A549 (cell line): ENCODE data around the gene AMPD3. TPM values are rescaled to one million over a fixed set of nuclear protein-coding genes. Genes with fewer than 3 reads are reported as not detected.

Experiments
- ATAC-seq, 2 experiments: fragments of 200-7000 bp in 1 of 2; fragments of >200 bp in 1 of 2; cut with Nextera tagmentation in 1 of 2; cut with Tn5 transposase in 1 of 2; 3 replicates each; pipeline versions ENCODE4 v1.8.0 to v1.9.1; 2018 to 2020; ENCODE audit warnings: mild to moderate bottlenecking in 1 of 2, moderate library complexity in 1 of 2
- CTCF ChIA-PET: fragments of 300-600 bp; sonication (Branson Sonifier 250); formaldehyde crosslinking; extraction: SDS; loops from one replicate; lab custom pipeline; 2021; ENCODE audit warnings: antibody characterized with exemption, inconsistent platforms; lab: Yijun Ruan, JAX
- POLR2A ChIA-PET: fragments of 350-600 bp; formaldehyde crosslinking; extraction: SDS; loops from one replicate; lab custom pipeline; 2021; ENCODE audit warnings: antibody characterized with exemption, inconsistent platforms; lab: Yijun Ruan, JAX
- DNase-seq, 2 experiments: peaks; one replicate each; pipeline versions ENCODE4 v3.0.0 to v3.0.0-alpha.2; 2011 to 2016; ENCODE audit warnings: low read depth in 1 of 2, low spot score in 1 of 2
- FAIRE-seq: peaks from 2 replicates; lab custom pipeline; 2011; peaks lifted over from hg19 to GRCh38; lab: Jason Lieb, UNC
- H3K27ac ChIP-seq, 2 experiments: fragments of >200 bp; sonication (Bioruptor Twin); formaldehyde crosslinking; 3 replicates each; pipeline ENCODE4 v1.5.1; 2016 to 2017
- H3K4me1 ChIP-seq: fragments of >200 bp; sonication (Bioruptor Twin); formaldehyde crosslinking; 3 replicates; pipeline ENCODE4 v1.6.1; 2016
- H3K4me2 ChIP-seq: fragments of >200 bp; sonication (Bioruptor Twin); formaldehyde crosslinking; 3 replicates; pipeline ENCODE4 v1.6.1; 2016
- H3K4me3 ChIP-seq: fragments of >200 bp; sonication (Bioruptor Twin); formaldehyde crosslinking; 3 replicates; pipeline ENCODE4 v1.5.1; 2016
- H3K9me3 ChIP-seq: fragments of >200 bp; sonication (Bioruptor Twin); formaldehyde crosslinking; 3 replicates; pipeline ENCODE4 v1.6.1; 2016
- CHD4 ChIP-seq: fragments of 200-600 bp; sonication (generic); IDR thresholded peaks from 2 replicates; pipeline ENCODE4 v1.6.1; 2016; ENCODE audit warnings: antibody characterized with exemption, mild to moderate bottlenecking, borderline replicate concordance
- EHF ChIP-seq: fragments of 250-450 bp; sonication (Bioruptor Pico); IDR thresholded peaks from 2 replicates; pipeline ENCODE4 v1.5.0; 2020; ENCODE audit warnings: mild to moderate bottlenecking
- FOXS1 ChIP-seq: fragments of 250-450 bp; sonication (Bioruptor Pico); IDR thresholded peaks from 2 replicates; pipeline ENCODE4 v1.5.0; 2020; ENCODE audit warnings: mild to moderate bottlenecking, moderate library complexity
- GATA3 ChIP-seq: IDR thresholded peaks from 2 replicates; pipeline ENCODE4 v1.6.1; 2012; ENCODE audit warnings: borderline replicate concordance
- HDAC2 ChIP-seq: fragments of 200-600 bp; sonication (generic); IDR thresholded peaks from 2 replicates; pipeline ENCODE4 v1.6.1; 2016
- HOXA7 ChIP-seq: fragments of 250-450 bp; sonication (Bioruptor Pico); IDR thresholded peaks from 2 replicates; pipeline ENCODE4 v1.5.0; 2020; ENCODE audit warnings: mild to moderate bottlenecking, moderate library complexity
- HOXB5 ChIP-seq: fragments of 250-450 bp; sonication (Bioruptor Pico); IDR thresholded peaks from 2 replicates; pipeline ENCODE4 v1.5.0; 2020; ENCODE audit warnings: mild to moderate bottlenecking, moderate library complexity
- JUN ChIP-seq, 2 experiments: fragments of >200 bp; sonication (Bioruptor Twin); formaldehyde crosslinking; IDR thresholded peaks; 2 replicates in 1 of 2; 3 replicates in 1 of 2; pipeline ENCODE4 v1.6.1; 2016 to 2017
- KDM5A ChIP-seq: fragments of 200-600 bp; sonication (generic); IDR thresholded peaks from 2 replicates; pipeline ENCODE4 v1.6.1; 2016; ENCODE audit warnings: antibody characterized with exemption, mild to moderate bottlenecking
- MAZ ChIP-seq: fragments of 150-350 bp; IDR thresholded peaks from 2 replicates; pipeline ENCODE4 v1.6.1; 2014; ENCODE audit warnings: antibody characterized with exemption, low read depth, low read length, borderline replicate concordance
- NFE2L2 ChIP-seq: fragments of 150-350 bp; conservative IDR thresholded peaks from 2 replicates; pipeline ENCODE4 v1.6.1; 2014; ENCODE audit warnings: low read length
- RCOR1 ChIP-seq: fragments of 150-350 bp; IDR thresholded peaks from 2 replicates; pipeline ENCODE4 v1.6.1; 2014; ENCODE audit warnings: antibody characterized with exemption, low read length, low read depth
- RNF2 ChIP-seq: fragments of 200-600 bp; sonication (generic); IDR thresholded peaks from 2 replicates; pipeline ENCODE4 v1.6.1; 2016; ENCODE audit warnings: low read depth, mild to moderate bottlenecking, antibody characterized with exemption, moderate library complexity, borderline replicate concordance
- SMC3 ChIP-seq: fragments of >200 bp; sonication (Bioruptor Twin); formaldehyde crosslinking; IDR thresholded peaks from 3 replicates; pipeline ENCODE4 v1.6.1; 2018; ENCODE audit warnings: inconsistent platforms
- TFCP2L1 ChIP-seq: fragments of 250-450 bp; sonication (Bioruptor Pico); IDR thresholded peaks from 2 replicates; pipeline ENCODE4 v1.5.0; 2021; ENCODE audit warnings: mild to moderate bottlenecking
- ZFP36 ChIP-seq: fragments of 450-650 bp; IDR thresholded peaks from 2 replicates; pipeline ENCODE4 v1.6.1; 2014; ENCODE audit warnings: borderline replicate concordance; ENCODE audit not compliant: partially characterized antibody
- ZSCAN20 ChIP-seq: fragments of 250-450 bp; sonication (Bioruptor Pico); IDR thresholded peaks from 2 replicates; pipeline ENCODE4 v1.8.0; 2022; ENCODE audit warnings: mild to moderate bottlenecking, moderate library complexity
- WGBS: methylation state at CpG from one replicate; pipeline ENCODE4 v1.1.6; 2017; ENCODE audit errors: missing lambda C conversion rate; 5-methylcytosine and 5-hydroxymethylcytosine counted together
- polyA plus RNA-seq, 4 experiments: library from polyadenylated mRNA; depleted of rRNA in 3 of 4; stranded (reverse); fragments of >200 nt; fragmentation: RNase III in 1 of 4; extraction: RNeasy Plus Mini Kit Qiagen cat#74134 plus additional on column Dnase treatment in 1 of 4; gene quantifications; 2 replicates in 3 of 4; 3 replicates in 1 of 4; pipeline ENCODE4 v1.2.3, GENCODE V29; 2011 to 2017
- TF ChIP-seq, protein P1 (sequence below): fragments of 150-350 bp; IDR thresholded peaks from 2 replicates; pipeline ENCODE4 v1.6.1; 2014; ENCODE audit warnings: low read depth, mild to moderate bottlenecking, low read length
- TF ChIP-seq, protein P2 (sequence below): fragments of >200 bp; sonication (Bioruptor Twin); formaldehyde crosslinking; IDR thresholded peaks from 3 replicates; pipeline ENCODE4 v1.5.1; 2016
- TF ChIP-seq, protein P3 (sequence below): IDR thresholded peaks from 2 replicates; pipeline ENCODE4 v1.6.1; 2012
- TF ChIP-seq, protein P4 (sequence below): fragments of >200 bp; sonication (Bioruptor Twin); formaldehyde crosslinking; IDR thresholded peaks from 3 replicates; pipeline ENCODE4 v1.6.1; 2016
- TF ChIP-seq, protein P5 (sequence below): fragments of 250-450 bp; sonication (Bioruptor Pico); IDR thresholded peaks from 2 replicates; pipeline ENCODE4 v1.5.0; 2020; ENCODE audit warnings: low read depth, mild to moderate bottlenecking, moderate library complexity
- TF ChIP-seq, protein P6 (sequence below): fragments of 450-650 bp; IDR thresholded peaks from 2 replicates; pipeline ENCODE4 v1.6.1; 2014; ENCODE audit warnings: antibody characterized with exemption

AMPD3 gene
- polyA plus RNA-seq, 2 of the 4 experiments (the other 2 are of a cell fraction), result 3.1 to 4.7 TPM

DNA sequence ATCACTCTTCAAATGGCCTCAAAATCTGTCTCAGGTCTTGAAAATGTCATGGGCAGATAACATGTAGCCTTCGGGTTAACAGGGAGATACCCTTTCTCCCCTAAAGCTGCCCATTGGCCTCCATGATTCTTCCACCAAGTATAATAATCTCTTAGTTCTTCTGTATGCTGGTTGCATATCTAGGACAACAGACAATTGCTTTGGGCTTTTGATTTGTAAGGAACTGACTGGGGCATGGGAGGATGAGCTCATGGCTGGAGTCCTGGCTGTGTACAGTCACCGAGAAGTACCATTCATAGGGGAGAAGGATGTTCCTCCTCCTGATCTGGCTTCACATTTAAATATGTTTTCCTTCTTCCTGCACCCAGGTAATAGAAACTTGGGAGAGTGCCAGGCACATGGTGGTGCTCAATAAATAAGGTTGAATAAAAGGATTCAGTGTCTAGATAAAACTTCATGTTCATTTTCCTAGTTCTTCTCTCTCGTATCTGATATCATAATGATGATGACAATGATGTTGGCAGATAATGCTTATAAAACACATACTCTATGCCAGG is 2.8 kb upstream of the AMPD3 start:
- WGBS, result 89% methylated on average over 3 of the region's 3 CpGs
- ATAC-seq (no peak), FAIRE-seq (no peak), DNase-seq (no peak)
- CTCF ChIA-PET, result interaction anchor here (0.7 to 2.1 kb wide), 7 partner anchors 11 to 88 kb away, joined by 3 to 9 read pairs (median 3); partner anchors contain the start of gene RNF141
- Histone ChIP-seq H3K4me3 (no peak overlapping the region), H3K4me1 (peaks cover 25% of the 10 kb centered on the region), H3K4me2 (no peak overlapping the region), H3K27ac (no peak overlapping the region), H3K9me3 (no peaks in the 10 kb centered on the region)
- POLR2A ChIA-PET, result no interaction called here
- no peak for TF ChIP-seq TFCP2L1 (CRISPR knock-in tag)
- no peak for TF ChIP-seq CHD4
- no peak for TF ChIP-seq RCOR1
- TF ChIP-seq NFE2L2, result no peak
- TF ChIP-seq, protein P1, sequence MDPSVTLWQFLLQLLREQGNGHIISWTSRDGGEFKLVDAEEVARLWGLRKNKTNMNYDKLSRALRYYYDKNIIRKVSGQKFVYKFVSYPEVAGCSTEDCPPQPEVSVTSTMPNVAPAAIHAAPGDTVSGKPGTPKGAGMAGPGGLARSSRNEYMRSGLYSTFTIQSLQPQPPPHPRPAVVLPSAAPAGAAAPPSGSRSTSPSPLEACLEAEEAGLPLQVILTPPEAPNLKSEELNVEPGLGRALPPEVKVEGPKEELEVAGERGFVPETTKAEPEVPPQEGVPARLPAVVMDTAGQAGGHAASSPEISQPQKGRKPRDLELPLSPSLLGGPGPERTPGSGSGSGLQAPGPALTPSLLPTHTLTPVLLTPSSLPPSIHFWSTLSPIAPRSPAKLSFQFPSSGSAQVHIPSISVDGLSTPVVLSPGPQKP, result no peak
- TF ChIP-seq, protein P2, sequence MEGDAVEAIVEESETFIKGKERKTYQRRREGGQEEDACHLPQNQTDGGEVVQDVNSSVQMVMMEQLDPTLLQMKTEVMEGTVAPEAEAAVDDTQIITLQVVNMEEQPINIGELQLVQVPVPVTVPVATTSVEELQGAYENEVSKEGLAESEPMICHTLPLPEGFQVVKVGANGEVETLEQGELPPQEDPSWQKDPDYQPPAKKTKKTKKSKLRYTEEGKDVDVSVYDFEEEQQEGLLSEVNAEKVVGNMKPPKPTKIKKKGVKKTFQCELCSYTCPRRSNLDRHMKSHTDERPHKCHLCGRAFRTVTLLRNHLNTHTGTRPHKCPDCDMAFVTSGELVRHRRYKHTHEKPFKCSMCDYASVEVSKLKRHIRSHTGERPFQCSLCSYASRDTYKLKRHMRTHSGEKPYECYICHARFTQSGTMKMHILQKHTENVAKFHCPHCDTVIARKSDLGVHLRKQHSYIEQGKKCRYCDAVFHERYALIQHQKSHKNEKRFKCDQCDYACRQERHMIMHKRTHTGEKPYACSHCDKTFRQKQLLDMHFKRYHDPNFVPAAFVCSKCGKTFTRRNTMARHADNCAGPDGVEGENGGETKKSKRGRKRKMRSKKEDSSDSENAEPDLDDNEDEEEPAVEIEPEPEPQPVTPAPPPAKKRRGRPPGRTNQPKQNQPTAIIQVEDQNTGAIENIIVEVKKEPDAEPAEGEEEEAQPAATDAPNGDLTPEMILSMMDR, result no peak
- no peak for TF ChIP-seq HOXA7
- TF ChIP-seq RNF2, result no peak
- TF ChIP-seq ZFP36, result no peak
- TF ChIP-seq HOXB5 (CRISPR knock-in tag), result no peak
- no peak for TF ChIP-seq SMC3
- TF ChIP-seq GATA3, result no peak

DNA sequence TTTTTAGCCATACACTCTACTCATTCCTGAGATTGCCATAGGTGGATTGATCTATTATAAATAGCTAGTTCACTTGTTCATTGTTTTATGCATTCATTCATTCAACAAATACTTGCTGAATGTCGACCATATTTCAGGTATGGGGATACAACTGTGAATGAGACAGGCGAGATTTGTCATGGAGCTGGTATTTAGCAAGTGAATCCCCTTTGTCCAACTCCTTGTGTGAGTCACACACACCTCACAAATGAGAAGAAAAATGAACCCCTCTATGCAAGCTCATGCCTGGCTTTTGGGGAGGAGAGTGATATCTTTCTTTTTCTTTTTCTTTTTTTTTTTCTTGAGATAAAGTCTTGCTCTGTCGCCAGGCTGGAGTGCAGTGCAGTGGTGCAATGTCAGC is 1.8 kb upstream of the AMPD3 start:
- 67% methylated on average over 3 of the region's 3 CpGs for WGBS
- Histone ChIP-seq H3K9me3 (no peaks in the 10 kb centered on the region), H3K4me1 (peaks cover 25% of the 10 kb centered on the region), H3K27ac (no peak overlapping the region), H3K4me2 (no peak overlapping the region), H3K4me3 (no peak overlapping the region)
- DNase-seq (no peak), FAIRE-seq (no peak), ATAC-seq (no peak)
- TF ChIP-seq MAZ (no peak), EHF (CRISPR knock-in tag) (no peak), HDAC2 (no peak), FOXS1 (no peak), CHD4 (no peak), ZSCAN20 (CRISPR knock-in tag) (no peak), KDM5A (no peak), JUN (IDR thresholded peaks at IDR 0.05) (no peak)
- TF ChIP-seq, protein P3, sequence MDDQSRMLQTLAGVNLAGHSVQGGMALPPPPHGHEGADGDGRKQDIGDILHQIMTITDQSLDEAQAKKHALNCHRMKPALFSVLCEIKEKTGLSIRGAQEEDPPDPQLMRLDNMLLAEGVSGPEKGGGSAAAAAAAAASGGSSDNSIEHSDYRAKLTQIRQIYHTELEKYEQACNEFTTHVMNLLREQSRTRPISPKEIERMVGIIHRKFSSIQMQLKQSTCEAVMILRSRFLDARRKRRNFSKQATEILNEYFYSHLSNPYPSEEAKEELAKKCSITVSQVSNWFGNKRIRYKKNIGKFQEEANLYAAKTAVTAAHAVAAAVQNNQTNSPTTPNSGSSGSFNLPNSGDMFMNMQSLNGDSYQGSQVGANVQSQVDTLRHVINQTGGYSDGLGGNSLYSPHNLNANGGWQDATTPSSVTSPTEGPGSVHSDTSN, result no peak
- TF ChIP-seq, protein P4, sequence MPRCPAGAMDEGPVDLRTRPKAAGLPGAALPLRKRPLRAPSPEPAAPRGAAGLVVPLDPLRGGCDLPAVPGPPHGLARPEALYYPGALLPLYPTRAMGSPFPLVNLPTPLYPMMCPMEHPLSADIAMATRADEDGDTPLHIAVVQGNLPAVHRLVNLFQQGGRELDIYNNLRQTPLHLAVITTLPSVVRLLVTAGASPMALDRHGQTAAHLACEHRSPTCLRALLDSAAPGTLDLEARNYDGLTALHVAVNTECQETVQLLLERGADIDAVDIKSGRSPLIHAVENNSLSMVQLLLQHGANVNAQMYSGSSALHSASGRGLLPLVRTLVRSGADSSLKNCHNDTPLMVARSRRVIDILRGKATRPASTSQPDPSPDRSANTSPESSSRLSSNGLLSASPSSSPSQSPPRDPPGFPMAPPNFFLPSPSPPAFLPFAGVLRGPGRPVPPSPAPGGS, result no peak
- TF ChIP-seq, protein P5, sequence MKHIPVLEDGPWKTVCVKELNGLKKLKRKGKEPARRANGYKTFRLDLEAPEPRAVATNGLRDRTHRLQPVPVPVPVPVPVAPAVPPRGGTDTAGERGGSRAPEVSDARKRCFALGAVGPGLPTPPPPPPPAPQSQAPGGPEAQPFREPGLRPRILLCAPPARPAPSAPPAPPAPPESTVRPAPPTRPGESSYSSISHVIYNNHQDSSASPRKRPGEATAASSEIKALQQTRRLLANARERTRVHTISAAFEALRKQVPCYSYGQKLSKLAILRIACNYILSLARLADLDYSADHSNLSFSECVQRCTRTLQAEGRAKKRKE (CRISPR knock-in tag), result no peak
- TF ChIP-seq, protein P6, sequence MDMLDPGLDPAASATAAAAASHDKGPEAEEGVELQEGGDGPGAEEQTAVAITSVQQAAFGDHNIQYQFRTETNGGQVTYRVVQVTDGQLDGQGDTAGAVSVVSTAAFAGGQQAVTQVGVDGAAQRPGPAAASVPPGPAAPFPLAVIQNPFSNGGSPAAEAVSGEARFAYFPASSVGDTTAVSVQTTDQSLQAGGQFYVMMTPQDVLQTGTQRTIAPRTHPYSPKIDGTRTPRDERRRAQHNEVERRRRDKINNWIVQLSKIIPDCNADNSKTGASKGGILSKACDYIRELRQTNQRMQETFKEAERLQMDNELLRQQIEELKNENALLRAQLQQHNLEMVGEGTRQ, result no peak
- TF ChIP-seq, protein P1, result no peak
- CTCF ChIA-PET, result interaction anchor here (0.5 to 2.5 kb wide), 7 partner anchors 11 to 282 kb away, joined by 3 to 9 read pairs (median 5); no protein-coding TSS in a partner anchor
- POLR2A ChIA-PET, result no interaction called here
